Naive thymus-derived CD4-positive, alpha-beta T cell (primary cell): ENCODE results near the gene HOMER3. TPM values are rescaled to one million over a fixed set of nuclear protein-coding genes. Genes with fewer than 3 reads are reported as not detected.

ENCODE experiments used
- ATAC-seq: fragments of 150-1000 bp; cut with Tn5 transposase; 2 replicates; pipeline ENCODE4 v1.10.0; 2021; ENCODE audit warnings: mild to moderate bottlenecking, moderate library complexity
- CTCF ChIA-PET: fragments of 350-600 bp; sonication (Branson Sonifier 250); formaldehyde crosslinking; loops from one replicate; lab custom pipeline; 2021; ENCODE audit warnings: antibody characterized with exemption; lab: Charles Lee
- POLR2A ChIA-PET: fragments of 350-600 bp; sonication (Branson Sonifier 250); formaldehyde crosslinking; loops from one replicate; lab custom pipeline; 2021; ENCODE audit warnings: antibody characterized with exemption, inconsistent platforms; lab: Charles Lee
- DNase-seq, 9 donors: peaks; one replicate each; pipeline versions ENCODE4 v3.0.0 to v3.0.0-alpha.2; 2020 to 2022; ENCODE audit warnings: mixed read lengths in 1 of 9
- H3K27ac ChIP-seq: one replicate; pipeline ENCODE4 v1.7.0; 2013; ENCODE audit warnings: mild to moderate bottlenecking, low read depth, low read length, moderate library complexity
- H3K27me3 ChIP-seq, 2 donors: one replicate each; pipeline ENCODE4 v1.7.0; 2013; ENCODE audit warnings: low read length in 2 of 2, mild to moderate bottlenecking in 2 of 2, moderate library complexity in 2 of 2; ENCODE audit not compliant: control insufficient read depth in 2 of 2, insufficient read depth in 2 of 2
- H3K36me3 ChIP-seq, 3 experiments: 1 replicate in 2 of 3; 2 replicates in 1 of 3; pipeline ENCODE4 v1.7.0; 2013; ENCODE audit warnings: low read length in 3 of 3, mild to moderate bottlenecking in 3 of 3, moderate library complexity in 1 of 3; ENCODE audit not compliant: insufficient read depth in 3 of 3, control insufficient read depth in 2 of 3
- H3K4me1 ChIP-seq, 2 donors: one replicate each; pipeline ENCODE4 v1.7.0; 2013; ENCODE audit warnings: low read length in 2 of 2, mild to moderate bottlenecking in 2 of 2, moderate library complexity in 1 of 2; ENCODE audit not compliant: control insufficient read depth in 2 of 2, insufficient read depth in 2 of 2
- H3K4me3 ChIP-seq: 2 replicates; pipeline ENCODE4 v1.7.0; 2013; ENCODE audit warnings: mild to moderate bottlenecking, low read length
- H3K9me3 ChIP-seq, 3 experiments: 1 replicate in 2 of 3; 2 replicates in 1 of 3; pipeline ENCODE4 v1.7.0; 2013; ENCODE audit warnings: low read length in 3 of 3; ENCODE audit not compliant: control insufficient read depth in 2 of 3
- H3K27ac Mint-ChIP-seq, 9 donors: one replicate each; pipeline ENCODE4 v1.8.0; 2020 to 2022; ENCODE audit warnings: mixed read lengths in 9 of 9, mild to moderate bottlenecking in 8 of 9, moderate library complexity in 5 of 9, inconsistent platforms in 2 of 9
- H3K27me3 Mint-ChIP-seq, 5 donors: one replicate each; pipeline ENCODE4 v1.8.0; 2021 to 2022; ENCODE audit warnings: mixed read lengths in 5 of 5, mild to moderate bottlenecking in 1 of 5
- H3K36me3 Mint-ChIP-seq, 5 donors: one replicate each; pipeline ENCODE4 v1.8.0; 2020 to 2022; ENCODE audit warnings: mixed read lengths in 5 of 5, mild to moderate bottlenecking in 3 of 5, inconsistent platforms in 1 of 5
- H3K4me1 Mint-ChIP-seq, 7 donors: one replicate each; pipeline ENCODE4 v1.8.0; 2020 to 2022; ENCODE audit warnings: mixed read lengths in 7 of 7, mild to moderate bottlenecking in 3 of 7, inconsistent platforms in 1 of 7
- H3K4me3 Mint-ChIP-seq, 10 donors: one replicate each; pipeline ENCODE4 v1.8.0; 2020 to 2022; ENCODE audit warnings: mild to moderate bottlenecking in 10 of 10, mixed read lengths in 10 of 10, moderate library complexity in 6 of 10, inconsistent platforms in 2 of 10
- H3K9me3 Mint-ChIP-seq, 11 donors: one replicate each; pipeline ENCODE4 v1.8.0; 2020 to 2022; ENCODE audit warnings: mixed read lengths in 11 of 11, mild to moderate bottlenecking in 4 of 11, inconsistent platforms in 1 of 11, moderate library complexity in 1 of 11
- intact Hi-C, 2 donors: fragments of 100-400 bp; cut with micrococcal nuclease; formaldehyde crosslinking; loops; one replicate each; pipeline ENCODE4 v1.15.1; 2023
- polyA plus RNA-seq, 2 donors: library from polyadenylated mRNA; unstranded; fragments of 300-500 nt; fragmentation: Illumina TruSeq; gene quantifications; one replicate each; pipeline ENCODE4 v1.2.3, GENCODE V29; 2021
- total RNA-seq, 6 experiments: library from RNA in 5 of 6; stranded (reverse) in 5 of 6; gene quantifications; 1 replicate in 5 of 6; 2 replicates in 1 of 6; pipeline ENCODE4 v1.2.3 and lab custom pipeline; 2021 to 2026

The HOMER3 gene
- total and polyA plus RNA-seq, 7 experiments from 2014 or later = 0.53 to 16.3 (median 1.4) TPM; not detected in 3

GRCh38 chr19:18901491-18901890, 39.5 kb downstream of the HOMER3 start:
- POLR2A ChIA-PET = no interaction called here
- ATAC-seq = no peak
- Mint-ChIP-seq H3K9me3 (no peaks in the 10 kb centered on the region), H3K27ac (no peak overlapping the region), H3K4me3 (no peak overlapping the region), H3K27me3 (peaks cover 9 to 15% (median 13%) of the 10 kb centered on the region in 5 donors), H3K4me1 (peaks cover under 1 to 15% (median 8%) of the 10 kb centered on the region in 7 donors), H3K36me3 (peaks cover 4 to 29% (median 9%) of the 10 kb centered on the region in 5 donors)
- Histone ChIP-seq H3K9me3 (no peaks in the 10 kb centered on the region), H3K4me3 (no peak overlapping the region), H3K27ac (no peak overlapping the region), H3K36me3 (peaks cover 0 to 74% (median 4%) of the 10 kb centered on the region in 3 experiments), H3K4me1 (no peaks in the 10 kb centered on the region), H3K27me3 (no peaks in the 10 kb centered on the region)
- intact Hi-C loops = no loop called here
- no peak for DNase-seq
- CTCF ChIA-PET = no interaction called here

GRCh38 chr19:18900700-18901481, 40.1 kb downstream of the HOMER3 start:
- peaks cover 2 to 18% (median 11%) of the 10 kb centered on the region in 7 donors for H3K4me1 Mint-ChIP-seq
- CTCF ChIA-PET = no interaction called here
- Histone ChIP-seq H3K27ac (no peak overlapping the region), H3K9me3 (no peaks in the 10 kb centered on the region), H3K36me3 (peaks cover 0 to 68% (median 4%) of the 10 kb centered on the region in 3 experiments), H3K4me1 (no peaks in the 10 kb centered on the region), H3K27me3 (no peaks in the 10 kb centered on the region), H3K4me3 (no peak overlapping the region)
- no peak overlapping the region for H3K27ac Mint-ChIP-seq
- H3K4me3 Mint-ChIP-seq = no peak overlapping the region
- POLR2A ChIA-PET = no interaction called here
- intact Hi-C loops = no loop called here
- DNase-seq (no peak), ATAC-seq (no peak)
- peaks cover 12 to 17% (median 16%) of the 10 kb centered on the region in 5 donors for H3K27me3 Mint-ChIP-seq
- H3K9me3 Mint-ChIP-seq = no peaks in the 10 kb centered on the region
- peaks cover 4 to 25% (median 9%) of the 10 kb centered on the region in 5 donors for H3K36me3 Mint-ChIP-seq

- CTCF ChIA-PET = no interaction called here
- Mint-ChIP-seq H3K4me3 (no peak overlapping the region), H3K4me1 (peaks cover 2 to 15% (median 11%) of the 10 kb centered on the region in 7 donors), H3K27ac (no peak overlapping the region), H3K9me3 (no peaks in the 10 kb centered on the region), H3K27me3 (peaks cover 12 to 20% (median 16%) of the 10 kb centered on the region in 5 donors), H3K36me3 (peaks cover 0 to 18% (median 4%) of the 10 kb centered on the region in 5 donors)
- Histone ChIP-seq H3K9me3 (no peaks in the 10 kb centered on the region), H3K27me3 (no peaks in the 10 kb centered on the region), H3K27ac (no peak overlapping the region), H3K36me3 (peaks cover 0 to 58% (median 4%) of the 10 kb centered on the region in 3 experiments), H3K4me1 (no peaks in the 10 kb centered on the region), H3K4me3 (no peak overlapping the region)
- DNase-seq (no peak), ATAC-seq (no peak)
- POLR2A ChIA-PET = interaction anchor here (0.9 kb wide), 1 partner anchor 19 kb away, joined by 3 read pairs; the partner anchor contains the start of genes COPE and DDX49
- intact Hi-C loops = no loop called here
These were observed 41.1 kb downstream of the HOMER3 start for GRCh38 chr19:18899624-18900560.

GRCh38 chr19:18898607-18899408, 42.2 kb downstream of the HOMER3 start:
- Histone ChIP-seq H3K36me3 (peaks cover 0 to 47% (median 4%) of the 10 kb centered on the region in 3 experiments), H3K27me3 (no peaks in the 10 kb centered on the region), H3K4me3 (no peak overlapping the region), H3K4me1 (no peaks in the 10 kb centered on the region), H3K9me3 (no peaks in the 10 kb centered on the region), H3K27ac (no peak overlapping the region)
- POLR2A ChIA-PET = interaction anchor here (0.6 kb wide), 1 partner anchor 18 kb away, joined by 3 read pairs; no protein-coding TSS in a partner anchor
- ATAC-seq = no peak
- H3K4me3 Mint-ChIP-seq = no peak overlapping the region
- CTCF ChIA-PET = no interaction called here
- no peak for DNase-seq
- peaks cover 12 to 27% (median 19%) of the 10 kb centered on the region in 5 donors for H3K27me3 Mint-ChIP-seq
- H3K4me1 Mint-ChIP-seq = peaks cover 2 to 17% (median 11%) of the 10 kb centered on the region in 7 donors
- no peak overlapping the region for H3K27ac Mint-ChIP-seq
- intact Hi-C loops = no loop called here
- peaks cover 0 to 18% (median 4%) of the 10 kb centered on the region in 5 donors for H3K36me3 Mint-ChIP-seq
- H3K9me3 Mint-ChIP-seq = no peaks in the 10 kb centered on the region

GRCh38 chr19:18898081-18898606, 42.9 kb downstream of the HOMER3 start:
- ATAC-seq = no peak
- Mint-ChIP-seq H3K27me3 (peaks cover 12 to 33% (median 26%) of the 10 kb centered on the region in 5 donors), H3K27ac (no peak overlapping the region), H3K36me3 (peaks cover 0 to 14% (median 4%) of the 10 kb centered on the region in 5 donors), H3K9me3 (no peaks in the 10 kb centered on the region), H3K4me1 (peaks cover 2 to 18% (median 11%) of the 10 kb centered on the region in 7 donors), H3K4me3 (peak overlapping the region in 2 of 10 donors; percentile 60 to 87)
- ChIA-PET CTCF (no interaction called here), POLR2A (interaction anchor here (0.6 kb wide), 1 partner anchor 17 kb away, joined by 3 read pairs; no protein-coding TSS in a partner anchor)
- intact Hi-C loops = no loop called here
- H3K9me3 ChIP-seq = no peaks in the 10 kb centered on the region
- DNase-seq = no peak
- H3K27ac ChIP-seq = no peak overlapping the region
- no peak overlapping the region for H3K4me3 ChIP-seq
- H3K36me3 ChIP-seq = peaks cover 0 to 40% (median 0%) of the 10 kb centered on the region in 3 experiments
- no peaks in the 10 kb centered on the region for H3K4me1 ChIP-seq
- no peaks in the 10 kb centered on the region for H3K27me3 ChIP-seq
